Fibroblast of lung (primary cell): Measurements from ENCODE around the gene APPL2.

ENCODE experiments used
- CTCF ChIP-seq, 2 donors: IDR thresholded peaks in 1 of 2; conservative IDR thresholded peaks in 1 of 2; 1 replicate in 1 of 2; 2 replicates in 1 of 2; pipeline ENCODE4 v1.5.1; 2011 to 2012; ENCODE audit warnings: low read length in 2 of 2, control low read depth in 1 of 2, inconsistent platforms in 1 of 2, low read depth in 1 of 2, mild to moderate bottlenecking in 1 of 2
- EZH2 ChIP-seq: IDR thresholded peaks from 2 replicates; pipeline ENCODE4 v1.5.1; 2012; ENCODE audit warnings: low read length, control low read depth, mild to moderate bottlenecking; ENCODE audit errors: missing control alignments

GRCh38 chr12:105156260-105156659 lies 79.7 kb downstream of the APPL2 start:
- TF ChIP-seq CTCF (conservative IDR thresholded peaks at IDR 0.05 in 1 of 2, IDR thresholded peaks at IDR 0.05 in 1 of 2; ENCODE audit: low read depth in 1 of 2, low read length in 2 of 2) = no peak
- no peak for TF ChIP-seq EZH2
